ENCODE results near the gene PLIN5. TPM values are rescaled to one million over a fixed set of nuclear protein-coding genes. Genes with fewer than 3 reads are reported as not detected.
"Not testable (repeated sequence)": the region's sequence is repeated elsewhere in the genome, so short reads cannot be mapped to it uniquely, and the experiment has no call there.

The PLIN5 gene
- polyA plus RNA-seq, 1 donor: 5.3 TPM

DNA sequence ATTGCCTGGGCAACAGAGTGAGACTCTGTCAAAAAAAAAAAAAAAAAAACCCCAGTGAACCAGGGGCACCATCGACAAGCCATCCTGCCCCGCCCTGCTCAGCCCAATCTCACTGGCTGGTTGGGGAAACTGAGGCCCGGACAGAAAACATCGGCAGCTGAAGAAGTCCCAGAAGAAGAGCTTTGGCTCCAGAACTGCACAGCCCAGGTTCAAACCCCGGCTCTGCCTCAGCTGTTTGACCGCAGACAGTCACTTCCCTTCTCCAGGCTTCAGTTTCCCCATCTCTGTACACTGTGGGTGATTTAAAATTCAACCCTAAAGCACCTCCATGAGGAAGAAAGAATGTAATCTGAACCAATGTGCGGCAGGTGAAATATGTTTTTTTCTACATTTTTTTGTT is 33.9 kb upstream of the PLIN5 start:
- DNase-seq: no peak

DNA sequence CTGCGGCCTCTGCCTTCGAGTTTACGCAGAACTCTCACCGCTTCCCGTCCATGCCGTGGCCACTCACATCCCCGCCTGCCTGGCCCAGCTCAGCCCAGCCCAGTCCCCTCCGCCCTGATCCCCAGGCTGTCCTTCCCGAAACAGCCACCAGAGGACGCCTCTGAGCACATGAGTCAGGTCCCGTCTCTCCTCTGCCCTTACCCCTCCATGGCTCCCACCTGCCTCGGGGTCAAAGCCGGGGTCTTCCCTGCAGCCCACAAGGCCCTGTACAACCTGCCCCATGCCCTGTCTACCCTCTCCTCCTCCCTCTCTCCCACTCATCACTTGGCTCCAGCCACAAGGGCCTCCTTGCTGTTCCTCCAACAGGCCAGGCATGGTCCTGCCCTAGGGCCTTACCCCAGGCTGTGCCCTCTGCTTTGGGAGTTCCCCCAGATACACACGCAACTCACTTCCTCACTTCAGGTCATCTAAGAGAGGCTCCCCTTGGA is 32.6 kb upstream of the PLIN5 start:
- no peak for DNase-seq

DNA sequence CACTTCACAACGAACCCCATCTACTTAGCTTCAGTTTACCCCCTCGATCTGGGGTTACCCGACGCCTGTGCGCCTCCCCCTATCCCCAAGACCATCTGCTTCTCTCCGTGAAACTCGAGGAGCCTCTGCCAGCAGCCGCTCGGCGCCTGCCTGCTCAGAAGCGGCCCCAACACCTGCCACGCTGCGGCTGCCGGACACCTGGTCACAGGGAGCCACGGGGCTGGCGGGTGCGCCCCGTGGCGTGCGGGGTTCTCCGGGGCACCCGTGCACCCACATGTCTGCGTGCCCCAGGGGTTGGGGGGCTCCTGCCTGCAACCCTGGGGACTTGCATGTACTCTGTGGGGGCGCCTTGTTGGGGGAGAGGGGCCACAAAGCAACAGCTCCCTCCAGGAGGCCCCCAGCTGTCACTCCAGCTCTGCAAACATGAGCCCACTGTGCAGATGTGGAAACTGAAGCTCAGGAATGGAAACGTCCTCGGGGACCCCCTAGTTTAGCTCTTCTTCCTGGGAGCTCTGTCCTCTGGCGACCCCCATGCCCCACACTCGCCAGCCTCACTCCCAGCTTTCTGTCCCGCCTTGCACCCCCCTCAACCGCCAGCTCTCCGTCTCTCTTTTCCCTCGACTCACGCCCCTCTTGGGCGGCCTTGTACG is 31.5 kb upstream of the PLIN5 start:
- DNase-seq: no peak

DNA sequence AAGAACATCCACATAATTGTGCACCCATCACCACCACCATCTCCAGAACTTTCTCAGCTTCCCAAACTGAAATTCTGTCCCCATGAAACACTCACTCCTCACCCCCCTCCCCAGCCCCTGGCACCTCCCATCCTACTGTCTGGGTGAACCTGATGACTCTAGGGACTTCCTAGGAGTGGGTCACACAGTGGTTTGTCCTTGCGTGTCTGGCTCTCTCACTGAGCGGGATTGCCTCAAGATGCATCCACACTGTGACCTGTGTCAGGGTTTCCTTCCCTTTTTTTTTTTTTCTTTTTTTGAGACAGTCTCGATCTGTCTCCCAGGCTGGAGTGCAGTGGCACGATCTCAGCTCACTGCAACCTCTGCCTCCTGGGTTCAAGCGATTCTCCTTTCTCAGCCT is 28.5 kb upstream of the PLIN5 start:
- DNase-seq: not testable (repeated sequence)

DNA sequence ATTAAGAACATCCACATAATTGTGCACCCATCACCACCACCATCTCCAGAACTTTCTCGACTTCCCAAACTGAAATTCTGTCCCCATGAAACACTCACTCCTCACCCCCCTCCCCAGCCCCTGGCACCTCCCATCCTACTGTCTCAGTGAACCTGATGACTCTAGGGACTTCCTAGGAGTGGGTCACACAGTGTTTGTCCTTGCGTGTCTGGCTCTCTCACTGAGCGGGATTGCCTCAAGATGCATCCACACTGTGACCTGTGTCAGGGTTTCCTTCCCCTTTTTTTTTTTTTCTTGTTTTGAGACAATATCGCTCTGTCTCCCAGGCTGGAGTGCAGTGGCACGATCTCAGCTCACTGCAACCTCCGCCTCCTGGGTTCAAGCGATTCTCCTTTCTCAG is 27.1 kb upstream of the PLIN5 start:
- DNase-seq: not testable (repeated sequence)

DNA sequence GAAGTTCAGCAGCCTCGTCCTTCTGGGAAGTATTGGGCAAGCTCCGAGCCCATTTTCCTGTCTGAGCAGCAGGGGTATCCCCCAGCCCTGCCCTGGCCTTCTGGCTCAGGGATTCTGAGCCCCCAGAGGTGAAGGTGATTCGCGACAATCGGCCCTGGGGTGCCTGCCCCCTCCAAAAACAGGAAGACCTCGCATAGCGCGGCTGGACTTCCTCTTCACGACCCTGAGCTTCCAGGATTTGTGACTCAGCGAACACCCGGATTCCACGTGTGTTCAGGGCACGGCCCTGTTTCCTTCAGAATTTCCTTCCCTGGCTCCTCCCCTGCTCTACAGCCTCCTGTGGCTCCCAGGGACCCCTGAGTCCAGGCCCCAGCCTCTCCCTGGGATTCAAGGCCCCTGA is 24.5 kb upstream of the PLIN5 start, which contains the start of gene SEMA6B:
Gene SEMA6B (minus strand): TSS at position 116 of the 400 bp plus-strand sequence. CDS start 1,227 bp downstream, outside the sequence.
- no peak for DNase-seq

DNA sequence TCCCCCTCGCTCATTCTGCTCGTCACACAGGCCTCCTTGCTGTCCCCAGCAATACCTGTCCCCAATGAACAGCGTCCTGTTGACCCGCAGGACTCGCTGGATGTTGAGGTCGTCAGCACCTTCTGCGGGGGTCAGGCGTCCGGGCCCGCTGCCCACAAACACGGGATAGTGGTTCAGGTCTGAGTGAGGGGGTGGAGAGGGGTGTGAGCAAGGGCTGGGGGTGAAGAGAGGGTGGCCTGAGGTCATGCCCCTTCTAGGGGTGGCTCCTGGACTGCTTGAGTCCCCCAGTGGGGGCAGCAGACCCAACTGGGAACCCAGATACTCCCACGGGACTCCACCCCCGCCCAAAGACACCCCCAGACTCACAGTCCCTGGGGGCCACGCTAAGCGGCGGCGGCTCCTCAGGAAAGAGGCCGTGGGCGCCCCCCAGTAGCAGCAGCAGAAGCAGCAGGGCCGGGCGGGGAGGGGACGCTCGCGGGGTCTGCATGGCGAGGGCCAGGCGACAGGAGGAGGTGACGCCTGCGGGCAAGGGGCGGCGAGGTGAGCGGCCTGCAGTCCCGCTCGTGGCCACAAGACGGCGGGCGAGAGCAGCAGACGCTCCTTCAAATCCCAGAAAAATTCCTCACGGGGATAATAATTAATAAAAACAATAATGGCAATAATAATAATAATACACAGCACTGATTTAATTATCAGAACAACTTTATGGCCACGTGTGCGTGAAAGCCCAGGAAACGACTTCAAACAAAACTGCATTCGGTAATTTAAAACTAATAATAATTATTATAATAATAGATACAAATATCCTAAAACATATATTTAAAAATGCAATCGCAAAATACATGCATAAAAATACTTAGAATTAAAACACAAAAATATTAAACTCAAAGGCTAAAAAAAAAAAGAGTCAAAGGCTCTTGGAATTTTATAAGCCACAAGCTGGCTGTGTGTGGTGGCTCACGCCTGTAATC is 23.2 kb upstream of the PLIN5 start:
- DNase-seq: no peak

DNA sequence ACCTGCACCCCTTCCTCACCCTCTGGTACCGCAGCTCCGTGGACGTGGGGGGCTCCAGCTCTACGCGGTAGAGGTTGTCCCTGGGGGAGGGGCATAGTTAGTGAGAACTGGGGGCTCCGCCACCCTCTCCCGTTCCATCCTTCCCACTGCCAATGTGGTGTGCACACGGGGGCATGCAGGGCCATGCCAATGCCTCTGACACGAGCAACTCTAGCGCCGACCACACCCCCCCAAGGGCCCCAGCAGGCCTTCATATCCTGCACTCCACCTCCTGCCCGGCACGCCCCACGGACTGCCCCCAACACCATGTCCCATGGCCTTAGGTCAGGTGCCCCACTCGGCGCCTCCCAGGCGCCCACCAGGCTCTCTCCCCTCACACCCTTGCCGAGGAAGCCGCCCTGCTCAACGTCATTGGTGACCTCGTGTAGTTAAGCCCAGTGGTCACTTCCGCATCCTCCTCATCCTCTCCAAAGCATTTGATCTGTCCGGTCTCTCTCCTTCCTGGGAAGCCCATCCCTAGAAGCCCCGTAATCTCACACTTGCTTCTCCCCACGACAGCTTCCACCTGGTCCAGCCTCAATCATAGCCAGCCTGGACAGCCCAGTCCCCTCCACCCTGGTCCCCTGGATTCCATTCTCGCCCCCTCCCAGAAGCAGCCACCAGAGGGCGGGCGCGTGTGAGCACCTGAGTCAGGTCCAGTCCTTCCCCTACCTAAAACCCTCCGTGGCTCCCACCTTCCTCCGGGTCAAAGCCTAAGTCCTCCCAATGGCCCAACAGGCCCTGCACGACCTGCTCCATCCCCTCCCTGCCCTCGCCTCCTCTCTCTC is 22.3 kb upstream of the PLIN5 start:
- DNase-seq: no peak

DNA sequence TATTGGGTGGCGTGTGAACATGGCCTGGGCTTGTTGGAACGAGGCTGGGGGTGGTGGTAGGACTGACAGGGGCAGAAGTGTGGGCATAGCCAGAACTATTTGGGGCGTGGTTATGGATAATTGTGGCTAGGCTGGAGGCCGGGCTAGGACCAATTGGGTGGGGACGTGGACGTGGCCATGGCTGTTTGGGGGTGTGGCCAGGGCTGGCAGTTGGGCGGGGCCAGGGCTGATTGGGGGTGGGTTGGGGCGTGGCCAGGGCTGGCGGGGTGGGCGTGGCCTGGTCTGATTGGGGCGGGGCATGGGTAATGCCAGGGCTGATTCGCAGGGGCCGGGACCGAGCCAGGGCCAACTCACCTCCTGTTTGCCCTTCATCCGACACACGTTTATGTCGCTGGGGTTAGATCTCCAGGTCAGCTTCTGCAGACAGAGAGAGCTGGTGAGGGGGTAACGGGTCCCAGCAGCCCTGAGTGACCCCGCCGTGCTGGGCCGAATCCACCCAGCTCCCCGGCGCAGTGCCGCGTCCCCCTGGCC is 21.6 kb upstream of the PLIN5 start:
- no peak for DNase-seq

DNA sequence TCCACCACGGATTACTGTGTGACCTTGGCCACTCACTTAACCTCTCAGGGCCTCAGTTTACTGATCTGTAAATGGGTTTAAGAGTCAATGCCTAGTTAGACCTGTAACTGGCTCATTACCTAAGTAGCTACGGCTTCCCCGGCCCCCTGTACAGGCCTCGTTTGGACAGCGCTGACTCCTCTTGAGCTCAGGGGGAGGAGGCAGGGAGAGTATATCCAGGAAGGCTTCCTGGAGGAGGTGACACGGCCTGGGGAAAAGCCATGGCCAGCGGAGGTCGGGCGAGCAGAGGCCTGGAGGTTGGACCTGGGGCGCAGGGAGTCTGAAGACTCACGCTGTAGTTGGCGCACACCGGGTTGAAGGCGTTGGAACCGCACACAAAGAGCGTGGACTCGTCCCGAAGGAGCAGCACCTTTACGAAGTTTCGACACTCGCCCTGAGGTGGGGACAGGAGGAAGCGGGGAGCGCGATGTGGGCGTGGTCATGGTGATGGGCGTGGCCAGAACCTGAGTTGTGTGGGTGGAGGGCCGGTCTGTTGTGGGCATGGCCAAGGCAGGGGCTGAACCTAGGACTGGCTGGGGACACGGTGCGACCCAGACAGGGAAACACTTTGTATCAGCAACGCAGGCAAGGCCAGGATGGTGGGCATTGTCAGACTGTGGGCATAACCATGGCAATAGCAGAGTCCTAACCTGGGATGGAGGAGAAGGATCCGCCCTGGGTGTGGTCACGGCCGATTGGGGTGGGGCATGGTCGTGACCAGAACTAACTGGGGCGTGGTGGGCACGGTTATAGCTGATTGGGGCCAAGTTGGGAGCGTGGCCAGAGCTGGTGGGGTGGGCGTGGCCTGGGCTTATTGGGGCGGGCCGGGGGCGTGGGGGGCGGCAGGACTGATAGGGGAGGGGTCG is 20.9 kb upstream of the PLIN5 start:
- DNase-seq: no peak

DNA sequence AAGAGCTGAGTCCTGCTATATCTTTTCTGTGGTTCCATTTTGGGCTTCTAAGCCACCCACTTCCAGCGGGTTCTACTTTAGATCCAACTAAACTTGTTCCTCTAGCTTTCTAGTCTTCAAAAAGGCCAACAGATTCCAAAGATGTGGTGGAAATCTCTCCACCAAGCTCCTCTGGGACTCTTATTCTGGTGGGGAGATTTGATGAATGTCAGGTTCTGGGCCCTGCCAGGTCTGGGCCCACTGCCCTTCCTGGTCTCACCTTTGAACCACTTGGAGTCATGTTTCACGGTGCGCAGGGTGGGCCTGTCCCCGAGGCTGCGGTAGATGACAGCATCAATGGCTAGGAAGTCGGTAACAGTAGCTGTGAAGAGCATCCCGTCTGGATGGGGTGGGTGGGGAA is 19.7 kb upstream of the PLIN5 start:
- DNase-seq: no peak

DNA sequence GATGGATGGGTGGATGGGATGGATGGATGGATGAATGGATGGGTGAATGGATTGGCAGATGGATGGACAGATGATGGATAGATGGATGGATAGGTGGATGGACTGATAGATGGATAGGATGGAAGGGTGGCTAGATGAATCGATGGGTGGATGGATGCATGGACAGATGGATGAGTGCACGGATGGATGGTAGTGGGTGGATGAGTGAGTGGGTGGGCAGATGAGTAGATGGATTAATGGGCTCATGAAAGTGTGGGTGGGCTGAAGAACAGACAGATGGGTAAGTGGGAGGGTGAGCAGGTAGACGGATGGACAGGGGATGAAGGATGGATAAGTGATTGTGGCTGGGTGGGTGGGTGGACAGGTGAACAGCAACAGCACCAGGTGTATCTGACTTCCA is 18.8 kb upstream of the PLIN5 start:
- DNase-seq: no peak

DNA sequence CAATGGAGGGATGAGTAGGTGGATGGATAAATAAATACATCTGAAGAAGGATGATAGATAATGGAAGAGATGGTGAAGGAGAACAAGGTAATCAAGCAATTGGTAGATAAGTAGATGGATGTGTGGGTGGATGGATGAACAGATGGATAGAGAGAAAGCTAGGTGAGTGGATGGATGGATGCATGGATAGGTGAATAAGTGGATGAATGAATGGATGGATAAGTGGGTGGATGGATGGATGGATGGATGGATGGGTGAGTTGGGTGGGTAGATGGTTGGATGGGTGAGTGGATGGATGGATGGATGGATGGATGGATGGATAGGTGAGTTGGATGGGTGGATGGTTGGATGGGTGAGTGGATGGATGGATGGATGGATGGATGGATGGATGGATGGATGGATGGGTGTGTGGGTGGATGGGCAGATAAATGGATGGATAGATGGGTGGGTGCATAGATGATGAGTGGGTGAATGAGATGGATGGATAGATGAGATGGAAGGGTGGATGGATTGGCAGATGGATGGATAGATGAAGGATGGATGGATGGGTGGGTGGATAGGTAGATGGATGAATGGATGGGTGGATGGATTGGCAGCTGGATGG is 18.2 kb upstream of the PLIN5 start:
- DNase-seq: no peak

DNA sequence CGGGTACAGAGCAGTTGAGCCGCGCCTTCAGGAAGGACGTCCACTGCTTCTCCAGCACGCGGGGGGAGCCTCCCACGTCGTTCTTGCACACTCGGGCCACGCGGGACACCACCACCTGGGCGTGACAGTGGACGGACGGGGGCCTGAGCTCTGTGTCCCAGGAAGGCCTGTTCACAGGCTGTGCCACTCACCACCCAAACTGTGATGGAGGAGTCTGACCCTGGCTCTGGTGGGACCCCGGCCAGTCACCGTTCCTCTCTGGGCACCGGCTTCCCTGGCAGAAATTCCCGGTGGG is 17.4 kb upstream of the PLIN5 start:
- no peak for DNase-seq

DNA sequence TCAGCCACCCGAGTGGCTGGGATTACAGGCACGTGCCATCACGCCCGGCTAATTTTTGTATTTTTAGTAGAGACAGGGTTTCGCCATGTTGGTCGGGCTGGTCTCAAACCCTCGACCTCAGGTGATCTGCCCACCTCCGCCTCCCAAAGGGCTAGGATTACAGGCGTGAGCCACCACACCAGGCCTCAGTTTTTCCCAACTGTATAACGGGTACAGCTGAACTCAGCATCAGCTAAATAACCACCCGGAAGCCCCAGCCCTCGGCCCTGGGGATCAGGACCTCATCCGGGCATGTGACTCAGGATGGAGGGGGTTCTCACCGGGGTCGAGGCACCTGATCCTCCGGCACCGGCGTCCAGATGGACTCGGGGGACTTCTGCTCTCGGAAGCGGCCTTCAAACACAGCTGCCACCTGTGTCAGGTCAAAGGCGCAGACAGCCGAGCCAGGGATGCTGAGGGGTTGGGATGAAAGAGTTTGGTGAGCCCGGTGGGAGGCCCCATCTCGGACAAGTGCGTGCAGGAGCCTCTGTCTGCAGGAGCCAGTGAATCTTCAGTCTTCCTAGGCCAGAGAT is 15.5 kb upstream of the PLIN5 start:
- no peak for DNase-seq

DNA sequence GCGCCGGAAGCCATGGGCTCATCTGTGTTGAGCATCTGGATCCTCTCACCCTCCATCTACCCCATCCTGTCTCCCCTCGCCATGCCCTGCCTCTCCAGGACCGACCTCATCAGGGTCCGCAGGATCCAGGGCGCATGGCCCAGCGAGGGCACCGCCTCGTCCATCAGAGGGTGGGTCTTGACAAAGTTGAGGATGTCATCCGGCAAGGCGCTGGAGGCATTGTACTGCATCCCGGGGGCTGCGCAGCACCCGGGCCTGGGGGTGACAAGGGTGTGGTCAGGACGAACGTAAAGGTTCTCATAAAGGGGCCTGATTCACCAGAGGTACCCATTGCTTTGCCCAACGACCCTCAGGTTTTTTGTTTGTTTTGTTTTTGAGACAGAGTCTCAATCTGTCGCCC is 15.0 kb upstream of the PLIN5 start:
- DNase-seq: no peak

DNA sequence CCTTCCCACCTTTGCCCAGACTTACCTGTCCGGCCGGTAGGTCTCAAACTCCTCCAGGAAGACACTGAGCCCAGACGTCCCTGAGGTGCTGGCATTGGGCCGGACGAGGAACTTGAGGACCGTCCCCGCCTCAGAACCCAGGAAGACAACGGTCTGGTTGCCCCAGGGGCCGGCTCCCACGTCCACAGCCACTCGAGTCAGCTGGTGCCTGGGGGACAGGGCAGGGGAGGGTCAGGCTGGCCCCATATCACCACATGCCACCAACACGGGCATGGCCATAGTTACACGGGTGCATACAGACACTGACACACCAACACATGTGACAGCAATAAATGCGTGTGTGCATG is 13.2 kb upstream of the PLIN5 start:
- DNase-seq: no peak

DNA sequence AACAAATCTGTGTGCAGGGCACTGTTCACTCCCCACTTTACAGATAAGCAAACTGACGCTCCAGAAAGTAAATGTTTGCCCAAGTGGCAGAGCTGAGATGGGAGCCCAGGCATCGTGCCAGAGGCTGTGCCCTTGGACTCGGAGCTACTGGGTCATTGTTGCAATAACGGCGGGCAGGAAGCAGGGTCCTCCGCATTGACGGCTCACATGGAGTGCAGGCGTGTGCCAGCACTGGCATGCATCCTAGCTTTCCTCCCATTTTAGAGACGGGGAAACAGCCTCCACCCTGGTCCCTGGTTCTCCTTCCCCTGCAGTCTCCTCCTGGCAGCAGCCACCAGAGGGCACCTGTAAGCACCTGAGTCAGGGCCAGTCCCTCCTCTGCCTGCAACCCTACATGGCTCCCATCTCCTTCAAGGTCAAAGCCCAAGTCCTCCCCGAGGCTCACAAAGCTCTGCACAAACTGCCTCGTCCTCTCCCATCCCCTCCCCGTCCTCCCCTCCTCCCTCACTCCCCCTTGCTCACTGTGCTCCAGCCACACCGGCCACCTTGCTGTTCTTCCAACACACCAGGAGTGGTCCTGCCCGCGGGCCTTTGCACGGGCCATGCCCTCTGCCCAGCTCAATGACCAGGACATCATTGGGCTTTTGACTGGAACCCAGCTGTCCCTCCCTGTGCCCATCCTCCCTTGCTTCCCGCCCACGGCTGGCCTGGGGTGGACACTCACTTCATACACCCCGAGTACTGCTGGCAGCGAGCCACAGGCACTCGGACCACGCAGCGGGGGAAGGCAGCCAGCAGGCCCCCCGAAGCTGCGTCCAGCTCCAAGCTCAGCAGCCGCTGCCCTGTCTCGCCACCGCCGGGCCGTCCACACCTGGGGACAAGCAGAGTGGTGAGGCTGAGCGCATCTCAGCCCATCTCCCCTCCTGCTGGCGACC is 12.5 kb upstream of the PLIN5 start:
- no peak for DNase-seq
